Measurements from ENCODE around the gene ZNF487.
"Not testable (repeated sequence)": the region's sequence is repeated elsewhere in the genome, so short reads cannot be mapped to it uniquely, and the experiment has no call there.

The ZNF487 gene

DNA sequence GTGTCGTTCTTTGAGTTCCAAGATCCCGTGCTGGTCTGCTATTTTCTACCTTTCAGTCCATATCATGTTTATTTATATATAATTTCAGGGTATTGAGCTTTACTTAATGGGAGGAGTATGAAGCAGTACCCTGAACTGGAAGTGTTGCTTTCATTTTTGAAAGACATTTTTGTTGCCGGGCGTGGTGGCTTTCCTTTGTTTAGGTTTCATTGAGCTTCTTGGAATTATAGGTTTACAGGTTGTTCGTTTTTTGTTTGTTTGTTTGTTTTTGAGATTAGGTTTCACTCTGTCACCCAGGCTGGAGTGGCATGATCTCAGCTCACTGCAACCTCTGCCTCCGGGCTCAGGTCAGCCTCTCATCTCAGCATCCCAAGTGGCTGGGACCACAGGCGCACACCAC lies 7.4 kb downstream of the ZNF487 start:
- TF ChIP-seq ARNTL (CRISPR knock-in tag; IDR thresholded peaks at IDR 0.05; ENCODE audit: borderline replicate concordance, low read depth) = no peak
- TF ChIP-seq, protein P1, sequence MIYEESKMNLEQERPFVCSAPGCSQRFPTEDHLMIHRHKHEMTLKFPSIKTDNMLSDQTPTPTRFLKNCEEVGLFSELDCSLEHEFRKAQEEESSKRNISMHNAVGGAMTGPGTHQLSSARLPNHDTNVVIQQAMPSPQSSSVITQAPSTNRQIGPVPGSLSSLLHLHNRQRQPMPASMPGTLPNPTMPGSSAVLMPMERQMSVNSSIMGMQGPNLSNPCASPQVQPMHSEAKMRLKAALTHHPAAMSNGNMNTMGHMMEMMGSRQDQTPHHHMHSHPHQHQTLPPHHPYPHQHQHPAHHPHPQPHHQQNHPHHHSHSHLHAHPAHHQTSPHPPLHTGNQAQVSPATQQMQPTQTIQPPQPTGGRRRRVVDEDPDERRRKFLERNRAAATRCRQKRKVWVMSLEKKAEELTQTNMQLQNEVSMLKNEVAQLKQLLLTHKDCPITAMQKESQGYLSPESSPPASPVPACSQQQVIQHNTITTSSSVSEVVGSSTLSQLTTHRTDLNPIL (CRISPR knock-in tag; IDR thresholded peaks at IDR 0.05; ENCODE audit: low read depth) = no peak
- TF ChIP-seq, protein P2, sequence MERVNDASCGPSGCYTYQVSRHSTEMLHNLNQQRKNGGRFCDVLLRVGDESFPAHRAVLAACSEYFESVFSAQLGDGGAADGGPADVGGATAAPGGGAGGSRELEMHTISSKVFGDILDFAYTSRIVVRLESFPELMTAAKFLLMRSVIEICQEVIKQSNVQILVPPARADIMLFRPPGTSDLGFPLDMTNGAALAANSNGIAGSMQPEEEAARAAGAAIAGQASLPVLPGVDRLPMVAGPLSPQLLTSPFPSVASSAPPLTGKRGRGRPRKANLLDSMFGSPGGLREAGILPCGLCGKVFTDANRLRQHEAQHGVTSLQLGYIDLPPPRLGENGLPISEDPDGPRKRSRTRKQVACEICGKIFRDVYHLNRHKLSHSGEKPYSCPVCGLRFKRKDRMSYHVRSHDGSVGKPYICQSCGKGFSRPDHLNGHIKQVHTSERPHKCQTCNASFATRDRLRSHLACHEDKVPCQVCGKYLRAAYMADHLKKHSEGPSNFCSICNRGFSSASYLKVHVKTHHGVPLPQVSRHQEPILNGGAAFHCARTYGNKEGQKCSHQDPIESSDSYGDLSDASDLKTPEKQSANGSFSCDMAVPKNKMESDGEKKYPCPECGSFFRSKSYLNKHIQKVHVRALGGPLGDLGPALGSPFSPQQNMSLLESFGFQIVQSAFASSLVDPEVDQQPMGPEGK (CRISPR knock-in tag; IDR thresholded peaks at IDR 0.05; ENCODE audit: borderline replicate concordance) = no peak
- TF ChIP-seq ZFP30 (CRISPR knock-in tag; IDR thresholded peaks at IDR 0.05) = no peak
- no peak for ATAC-seq

DNA sequence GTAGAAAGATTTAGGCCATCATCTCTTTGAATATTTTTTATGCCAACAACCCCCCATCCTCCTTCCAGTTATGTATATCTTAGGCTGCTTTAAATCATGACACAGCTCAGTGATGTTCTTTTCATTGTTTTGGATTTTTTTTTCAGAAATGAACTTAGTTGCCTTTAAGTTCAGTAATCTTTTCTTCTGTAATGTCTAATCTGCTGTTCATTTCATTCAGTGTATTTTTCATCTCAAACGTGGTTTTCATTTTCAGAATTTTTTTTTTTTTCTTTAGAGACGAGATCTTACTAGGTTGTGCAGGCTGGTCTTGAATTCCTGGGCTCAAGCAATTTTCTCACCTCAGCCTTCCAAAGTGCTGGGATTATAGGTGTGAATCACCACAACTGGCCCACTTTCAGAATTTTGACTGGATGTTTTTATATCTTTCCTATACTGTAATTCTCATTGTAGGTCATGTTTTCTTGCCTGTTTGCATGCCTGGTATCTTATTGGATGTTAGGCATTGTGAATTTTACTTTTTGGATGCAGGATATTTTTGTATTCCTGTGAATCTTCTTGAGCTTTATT lies 8.1 kb downstream of the ZNF487 start:
- no peak for ATAC-seq
- no peak for TF ChIP-seq ZFP3 (CRISPR knock-in tag; IDR thresholded peaks at IDR 0.05)
- peak; percentile 73 for TF ChIP-seq ZFP30 (CRISPR knock-in tag; IDR thresholded peaks at IDR 0.05)

DNA sequence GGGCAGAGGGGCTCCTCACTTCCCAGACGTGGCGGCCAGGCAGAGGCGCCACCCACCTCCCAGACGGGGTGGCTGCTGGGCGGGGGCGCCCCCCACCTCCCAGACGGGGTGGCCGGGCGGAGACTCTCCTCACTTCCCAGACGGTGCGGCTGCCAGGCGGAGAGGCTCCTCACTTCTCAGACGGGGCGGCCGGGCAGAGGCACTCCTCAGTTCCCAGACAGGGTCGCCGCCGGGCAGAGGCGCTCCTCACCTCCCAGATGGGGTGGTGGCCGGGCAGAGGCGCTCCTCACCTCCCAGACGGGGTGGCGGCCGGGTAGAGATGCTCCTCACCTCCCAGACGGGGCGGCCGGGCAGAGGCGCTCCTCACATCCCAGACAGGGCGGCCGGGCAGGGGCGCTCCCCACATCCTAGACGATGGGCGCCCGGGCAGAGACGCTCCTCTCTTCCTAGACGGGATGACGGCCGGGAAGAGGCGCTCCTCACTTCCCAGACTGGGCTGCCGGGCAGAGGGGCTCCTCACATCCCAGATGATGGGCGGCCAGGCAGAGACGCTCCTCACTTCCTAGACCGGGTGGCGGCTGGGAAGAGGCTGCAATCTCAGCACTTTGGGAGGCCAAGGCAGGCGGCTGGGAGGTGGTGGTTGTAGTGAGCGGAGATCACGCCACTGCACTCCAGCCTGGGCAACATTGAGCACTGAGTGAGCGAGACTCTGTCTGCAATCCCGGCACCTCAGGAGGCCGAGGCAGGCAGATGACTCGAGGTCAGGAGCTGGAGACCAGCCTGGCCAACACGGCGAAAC lies 9.5 kb downstream of the ZNF487 start:
- ATAC-seq = not testable (repeated sequence)

DNA sequence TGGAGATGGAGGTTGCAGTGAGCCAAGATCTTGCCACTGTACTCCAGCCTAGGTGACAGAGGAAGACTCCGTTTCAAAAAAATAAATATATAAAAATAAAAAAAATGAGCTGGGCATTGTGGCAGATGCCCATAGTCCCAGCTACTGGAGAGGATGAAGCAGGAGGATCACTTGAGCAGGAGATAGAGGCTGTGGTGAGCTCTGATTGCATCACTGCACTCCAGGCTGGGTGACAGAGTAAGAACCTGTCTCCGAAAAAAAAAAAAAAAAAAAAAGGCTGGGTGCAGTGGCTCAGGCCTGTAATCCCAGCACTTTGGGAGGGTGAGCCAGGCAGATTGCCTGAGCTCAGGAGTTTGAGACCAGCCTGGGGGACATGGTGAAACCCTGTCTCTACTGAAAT lies 11.8 kb downstream of the ZNF487 start:
- ATAC-seq = no peak
- TF ChIP-seq OSR1 (CRISPR knock-in tag; IDR thresholded peaks at IDR 0.05) (no peak), ESRRG (CRISPR knock-in tag; IDR thresholded peaks at IDR 0.05) (no peak), BACH2 (CRISPR knock-in tag; IDR thresholded peaks at IDR 0.05; ENCODE audit: borderline replicate concordance) (no peak), RARB (CRISPR knock-in tag; IDR thresholded peaks at IDR 0.05) (no peak), ARNTL (CRISPR knock-in tag; IDR thresholded peaks at IDR 0.05; ENCODE audit: borderline replicate concordance, low read depth) (no peak), CSDC2 (CRISPR knock-in tag; IDR thresholded peaks at IDR 0.05) (no peak), ZNF8 (CRISPR knock-in tag; IDR thresholded peaks at IDR 0.05) (no peak)
- TF ChIP-seq, protein P2 (CRISPR knock-in tag; IDR thresholded peaks at IDR 0.05; ENCODE audit: borderline replicate concordance) = no peak

DNA sequence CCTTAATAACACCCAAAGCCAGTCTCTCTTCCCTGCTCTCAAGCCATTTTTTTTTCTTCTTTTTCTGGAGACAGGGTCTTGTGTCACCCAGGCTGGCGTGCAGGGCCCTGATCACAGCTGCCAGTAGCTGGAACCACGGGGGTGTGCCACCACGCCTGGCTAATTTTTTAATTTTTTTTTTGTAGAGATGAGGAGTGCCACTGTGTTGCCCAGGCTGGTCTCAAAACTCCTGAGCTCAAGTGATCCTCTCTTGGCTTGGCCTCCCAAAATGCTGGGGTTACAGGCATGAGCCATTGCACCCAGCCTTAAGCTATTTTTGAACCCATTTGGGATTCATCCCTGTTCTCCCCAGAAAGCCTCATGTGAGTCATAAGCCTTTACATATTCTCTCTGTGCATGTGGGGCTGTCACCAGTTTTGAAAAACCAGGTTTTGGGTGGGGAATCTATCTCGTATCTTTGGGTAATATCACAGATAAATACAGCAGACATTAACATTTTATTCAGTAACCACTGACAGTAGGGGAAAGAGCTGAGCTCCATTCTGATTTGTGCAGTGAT lies 15.5 kb downstream of the ZNF487 start:
- no peak for TF ChIP-seq GLIS3 (CRISPR knock-in tag; IDR thresholded peaks at IDR 0.05)
- TF ChIP-seq RARB (CRISPR knock-in tag; IDR thresholded peaks at IDR 0.05) = no peak
- TF ChIP-seq OSR1 (CRISPR knock-in tag; IDR thresholded peaks at IDR 0.05) = no peak
- TF ChIP-seq SNAI2 (CRISPR knock-in tag; IDR thresholded peaks at IDR 0.05) = no peak

DNA sequence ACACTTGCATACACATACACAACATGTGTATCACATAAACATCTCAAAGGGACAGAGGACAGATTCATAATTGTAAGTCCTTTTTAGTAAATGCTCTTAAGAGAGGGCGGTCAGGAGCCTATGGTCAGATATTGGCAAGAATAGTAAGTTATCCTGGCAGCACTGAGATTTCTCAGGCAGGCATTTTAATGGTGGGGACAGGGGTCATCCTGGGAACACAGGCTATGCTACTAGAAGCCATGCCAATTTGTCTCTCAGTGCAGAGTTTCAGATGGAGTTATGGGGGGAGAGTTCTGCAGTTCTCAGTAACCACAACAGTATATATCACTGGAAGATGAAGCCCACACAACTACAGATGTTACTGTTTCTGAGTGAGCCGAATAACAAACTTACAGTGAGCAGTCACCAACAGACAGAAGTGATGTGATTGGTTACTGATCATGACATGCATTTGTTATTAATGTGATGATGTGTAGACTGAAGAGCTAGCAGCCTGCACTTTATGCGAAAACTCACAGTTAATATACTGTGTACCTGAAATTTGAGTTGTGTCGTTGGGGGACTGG lies 16.4 kb downstream of the ZNF487 start:
- ATAC-seq = no peak

More for the DNA sequence above, 15.5 kb downstream of the ZNF487 start:
- no peak for ATAC-seq

DNA sequence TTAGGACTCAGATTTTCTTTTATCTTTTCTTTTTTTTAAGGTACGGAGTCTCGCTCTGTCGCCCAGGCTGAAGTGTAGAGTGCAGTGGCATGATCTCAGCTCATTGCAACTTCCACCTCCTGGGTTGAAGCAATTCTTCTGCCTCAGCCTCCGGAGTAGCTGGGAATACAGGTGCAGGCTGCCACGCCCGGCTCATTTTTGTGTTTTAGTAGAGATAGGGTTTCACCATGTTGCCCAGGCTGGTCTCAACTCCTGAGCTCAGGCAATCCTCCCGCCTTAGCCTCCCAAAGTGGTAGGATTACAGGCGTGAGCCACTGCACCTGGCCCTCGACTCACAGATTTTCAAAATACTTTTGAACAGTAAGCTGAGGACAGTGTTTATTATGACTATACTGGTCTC lies 17.1 kb downstream of the ZNF487 start:
- not testable (repeated sequence) for ATAC-seq

More for the DNA sequence above, 16.4 kb downstream of the ZNF487 start:
- TF ChIP-seq, protein P1 (CRISPR knock-in tag; IDR thresholded peaks at IDR 0.05; ENCODE audit: low read depth) = no peak
- no peak for TF ChIP-seq ZNF8 (CRISPR knock-in tag; IDR thresholded peaks at IDR 0.05)

DNA sequence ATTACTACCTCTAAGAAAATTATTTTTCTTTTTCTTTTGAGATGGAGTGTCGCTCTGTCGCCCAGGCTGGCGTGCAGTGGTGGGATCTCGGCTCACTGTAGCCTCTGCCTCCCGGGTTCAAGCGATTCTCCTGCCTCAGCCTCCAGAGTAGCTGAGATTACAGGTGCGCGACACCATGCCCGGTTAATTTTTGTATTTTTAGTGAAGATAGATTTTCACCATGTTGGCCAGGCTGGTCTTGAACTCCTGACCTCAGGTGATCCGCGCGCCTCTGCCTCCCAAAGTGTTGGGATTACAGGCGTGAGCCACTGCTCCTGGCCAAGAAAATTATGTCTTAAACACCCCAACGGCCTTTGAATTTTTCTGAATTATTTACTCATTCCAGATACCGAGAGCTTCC lies 19.6 kb downstream of the ZNF487 start:
- not testable (repeated sequence) for ATAC-seq

Data from SK-N-SH treated with all-trans-retinoic acid at 6 μM for 48 hours (cell line).